ENCODE measurements around the gene CDH13. TPM values are rescaled to one million over a fixed set of nuclear protein-coding genes. Genes with fewer than 3 reads are reported as not detected.

Gene CDH13
- total and polyA plus RNA-seq, 2 of the 8 experiments (the other 6 are each of a cell fraction or from before 2014, with no cell fraction given): 2.3 to 2.4 TPM

DNA sequence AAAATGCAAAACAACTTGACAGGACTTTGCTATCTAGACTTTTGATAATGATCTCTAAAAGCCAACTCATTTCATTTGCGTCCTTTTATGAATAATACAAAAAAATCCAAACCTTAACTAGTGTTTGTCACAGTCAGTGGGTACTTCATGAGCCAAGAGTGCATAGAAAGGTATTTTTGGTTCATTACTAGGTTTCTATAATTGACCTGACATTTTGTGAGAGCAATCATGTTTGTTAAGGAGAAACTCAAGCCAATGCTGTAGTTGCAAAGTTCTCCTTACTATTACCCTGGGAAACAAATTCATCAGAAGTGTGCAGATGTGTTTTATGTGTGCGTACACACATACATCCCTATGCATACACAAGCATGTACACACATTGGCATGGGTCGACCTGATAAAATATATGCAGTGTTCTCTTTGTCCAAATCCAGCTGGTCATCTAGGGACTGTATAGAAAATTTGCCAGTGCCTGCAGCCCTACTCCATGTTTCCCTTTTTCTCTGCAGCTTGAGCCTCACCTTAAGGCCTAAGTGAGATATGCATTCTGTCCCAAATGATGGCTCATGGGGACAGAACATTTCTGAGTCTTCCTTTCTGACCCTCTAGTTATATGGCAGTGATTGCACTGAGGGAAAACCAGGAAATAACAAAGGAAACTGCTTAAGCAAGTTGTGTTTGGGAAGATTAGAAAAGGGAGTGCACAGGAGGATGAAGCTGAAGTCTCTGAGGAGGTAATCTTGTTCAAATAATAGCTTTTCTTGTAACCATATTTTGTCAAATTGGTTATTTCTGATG lies 128.1 kb downstream of the CDH13 start (continued):
- TF ChIP-seq POU5F1 (IDR thresholded peaks at IDR 0.05; ENCODE audit: low read depth, low read length) (no peak), SAP30 (IDR thresholded peaks at IDR 0.05; ENCODE audit: insufficient read depth, insufficient replicate concordance, low read length) (no peak), CBX5 (IDR thresholded peaks at IDR 0.05; ENCODE audit: low read depth, low read length) (no peak), BCL11A (IDR thresholded peaks at IDR 0.05; ENCODE audit: low read depth in 2 of 2, low read length in 2 of 2) (no peak)
